ENCODE results near the gene CNTNAP5.

DNA sequence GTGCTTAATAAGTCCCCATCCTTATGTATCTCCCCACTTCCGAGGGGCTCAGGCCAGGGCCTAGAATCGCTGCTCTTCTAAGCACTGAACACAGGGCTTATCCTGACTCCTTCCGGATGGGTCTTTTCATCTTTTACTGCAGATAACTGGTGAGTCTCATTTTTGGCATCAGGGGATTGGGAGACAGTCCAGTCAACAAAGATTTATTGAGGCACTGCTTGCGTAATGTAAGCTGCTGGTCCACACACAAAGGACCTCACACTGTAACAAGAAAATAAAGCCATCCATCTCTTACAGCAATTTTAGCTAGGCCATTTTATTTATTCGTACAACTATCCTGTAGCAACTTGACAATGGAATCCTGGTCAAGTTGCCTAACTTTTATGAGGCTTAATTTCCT lies 600.5 kb downstream of the CNTNAP5 start:
- no peak for TF ChIP-seq CTCF (IDR thresholded peaks at IDR 0.05)
- no peak for TF ChIP-seq POLR2AphosphoS5 (IDR thresholded peaks at IDR 0.05)
